Measurements from ENCODE around the gene PGM2.
A peak's percentile ranks its signal among the peaks of the same experiment; 100 is the strongest.
"Not testable (repeated sequence)": the region's sequence is repeated elsewhere in the genome, so short reads cannot be mapped to it uniquely, and the experiment has no call there.

The PGM2 gene

GRCh38 chr4:37818752-37819151 lies 7.7 kb upstream of the PGM2 start:
- no peak for DNase-seq (ENCODE audit: low spot score)

- not testable (repeated sequence) for DNase-seq (ENCODE audit: low spot score)
These were observed 6.0 kb upstream of the PGM2 start for GRCh38 chr4:37820458-37820857.

GRCh38 chr4:37821953-37822605 lies 4.4 kb upstream of the PGM2 start:
- DNase-seq (ENCODE audit: low spot score), result no peak

- DNase-seq (ENCODE audit: low spot score), result not testable (repeated sequence)
These were observed 985 bp upstream of the PGM2 start for GRCh38 chr4:37825501-37825900.

- DNase-seq (ENCODE audit: low spot score), result peak; percentile 57
These were observed 555 bp upstream of the PGM2 start for GRCh38 chr4:37825968-37826294.

- DNase-seq (ENCODE audit: low spot score), result no peak
These were observed 672 bp downstream of the PGM2 start for GRCh38 chr4:37827030-37827685.

- no peak for DNase-seq (ENCODE audit: low spot score)
These were observed 1.4 kb downstream of the PGM2 start for GRCh38 chr4:37827802-37828321.

- no peak for DNase-seq (ENCODE audit: low spot score)
These were observed 2.4 kb downstream of the PGM2 start for GRCh38 chr4:37828843-37829242.

GRCh38 chr4:37830640-37831039 lies 4.2 kb downstream of the PGM2 start:
- DNase-seq (ENCODE audit: low spot score), result no peak

GRCh38 chr4:37835031-37835430 lies 8.5 kb downstream of the PGM2 start:
- no peak for DNase-seq (ENCODE audit: low spot score)

- DNase-seq (ENCODE audit: low spot score), result no peak
These were observed 9.3 kb downstream of the PGM2 start for GRCh38 chr4:37835806-37836205.

GRCh38 chr4:37836274-37836673 lies 9.8 kb downstream of the PGM2 start:
- DNase-seq (ENCODE audit: low spot score), result no peak

GRCh38 chr4:37836838-37837440 lies 10.5 kb downstream of the PGM2 start:
- no peak for DNase-seq (ENCODE audit: low spot score)

- DNase-seq (ENCODE audit: low spot score), result no peak
These were observed 11.0 kb downstream of the PGM2 start for GRCh38 chr4:37837446-37837845.

- no peak for DNase-seq (ENCODE audit: low spot score)
These were observed 12.9 kb downstream of the PGM2 start for GRCh38 chr4:37839426-37839825.

GRCh38 chr4:37844204-37844603 lies 17.7 kb downstream of the PGM2 start:
- DNase-seq (ENCODE audit: low spot score), result no peak

- no peak for DNase-seq (ENCODE audit: low spot score)
These were observed 18.7 kb downstream of the PGM2 start for GRCh38 chr4:37845201-37845600.

GRCh38 chr4:37847311-37847884 lies 20.9 kb downstream of the PGM2 start:
- peak; percentile 30 for DNase-seq (ENCODE audit: low spot score)

- DNase-seq (ENCODE audit: low spot score), result no peak
These were observed 25.9 kb downstream of the PGM2 start for GRCh38 chr4:37852376-37852775.

GRCh38 chr4:37858112-37858511 lies 31.6 kb downstream of the PGM2 start:
- no peak for DNase-seq (ENCODE audit: low spot score)

- no peak for DNase-seq (ENCODE audit: low spot score)
These were observed 32.4 kb downstream of the PGM2 start for GRCh38 chr4:37858872-37859271.

- DNase-seq (ENCODE audit: low spot score), result no peak
These were observed 33.8 kb downstream of the PGM2 start for GRCh38 chr4:37860266-37860665.

GRCh38 chr4:37862961-37863360 lies 36.5 kb downstream of the PGM2 start:
- no peak for DNase-seq (ENCODE audit: low spot score)
